GM06990 (cell line): ENCODE data around the gene STK16.
A peak's percentile ranks its signal among the peaks of the same experiment; 100 is the strongest.

Source experiments
- DNase-seq: peaks from one replicate; pipeline ENCODE4 v3.0.0-alpha.2; 2011; ENCODE audit not compliant: insufficient read length; ENCODE audit errors: extremely low read depth
- H3K27me3 ChIP-seq: replicated peaks from 2 replicates; pipeline ENCODE4 v1.6.0; 2011; ENCODE audit warnings: low read length; ENCODE audit not compliant: control insufficient read depth, insufficient read depth
- H3K36me3 ChIP-seq: 2 replicates; pipeline ENCODE4 v1.5.1; 2011; ENCODE audit warnings: low read length; ENCODE audit not compliant: control insufficient read depth, insufficient read depth
- H3K4me3 ChIP-seq: replicated peaks from 2 replicates; pipeline ENCODE4 v1.5.1; 2011; ENCODE audit warnings: low read depth, mild to moderate bottlenecking, control low read depth, low read length
- TF ChIP-seq, protein P1 (sequence below): IDR thresholded peaks from 2 replicates; pipeline ENCODE4 v1.5.1; 2011; ENCODE audit warnings: low read length, control low read depth, mild to moderate bottlenecking, inconsistent platforms; ENCODE audit not compliant: insufficient read depth, poor library complexity, severe bottlenecking

Gene STK16

DNA sequence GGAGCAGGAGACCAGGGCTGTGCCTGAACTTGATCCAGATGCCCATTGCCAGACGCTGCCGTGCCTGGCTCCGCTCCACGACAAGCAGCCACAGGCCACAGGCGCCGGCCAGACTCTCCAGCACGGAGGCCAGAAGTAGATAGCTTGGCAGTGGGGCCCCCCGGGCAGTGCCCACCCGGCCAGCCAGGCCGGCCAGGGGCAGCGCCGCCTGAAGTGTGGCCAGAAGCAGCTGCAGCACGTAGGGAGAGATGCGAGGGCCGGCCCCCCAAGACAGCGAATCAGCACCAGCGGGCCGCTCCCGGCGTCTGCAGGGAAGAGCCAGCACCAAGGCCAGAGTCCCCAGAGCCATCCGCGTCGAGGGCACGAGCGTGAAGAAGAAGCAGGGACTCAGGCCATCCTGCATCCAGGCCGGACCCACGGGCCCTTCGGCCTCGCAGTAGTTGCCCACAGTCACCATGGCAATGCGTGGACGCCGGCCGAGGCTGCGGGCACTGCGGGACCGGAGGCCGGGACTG lies 27.0 kb upstream of the STK16 start:
- no peak for DNase-seq
- peaks cover 12% of the 10 kb centered on the region for H3K36me3 ChIP-seq
- H3K4me3 ChIP-seq: peak overlapping the region; percentile 59

DNA sequence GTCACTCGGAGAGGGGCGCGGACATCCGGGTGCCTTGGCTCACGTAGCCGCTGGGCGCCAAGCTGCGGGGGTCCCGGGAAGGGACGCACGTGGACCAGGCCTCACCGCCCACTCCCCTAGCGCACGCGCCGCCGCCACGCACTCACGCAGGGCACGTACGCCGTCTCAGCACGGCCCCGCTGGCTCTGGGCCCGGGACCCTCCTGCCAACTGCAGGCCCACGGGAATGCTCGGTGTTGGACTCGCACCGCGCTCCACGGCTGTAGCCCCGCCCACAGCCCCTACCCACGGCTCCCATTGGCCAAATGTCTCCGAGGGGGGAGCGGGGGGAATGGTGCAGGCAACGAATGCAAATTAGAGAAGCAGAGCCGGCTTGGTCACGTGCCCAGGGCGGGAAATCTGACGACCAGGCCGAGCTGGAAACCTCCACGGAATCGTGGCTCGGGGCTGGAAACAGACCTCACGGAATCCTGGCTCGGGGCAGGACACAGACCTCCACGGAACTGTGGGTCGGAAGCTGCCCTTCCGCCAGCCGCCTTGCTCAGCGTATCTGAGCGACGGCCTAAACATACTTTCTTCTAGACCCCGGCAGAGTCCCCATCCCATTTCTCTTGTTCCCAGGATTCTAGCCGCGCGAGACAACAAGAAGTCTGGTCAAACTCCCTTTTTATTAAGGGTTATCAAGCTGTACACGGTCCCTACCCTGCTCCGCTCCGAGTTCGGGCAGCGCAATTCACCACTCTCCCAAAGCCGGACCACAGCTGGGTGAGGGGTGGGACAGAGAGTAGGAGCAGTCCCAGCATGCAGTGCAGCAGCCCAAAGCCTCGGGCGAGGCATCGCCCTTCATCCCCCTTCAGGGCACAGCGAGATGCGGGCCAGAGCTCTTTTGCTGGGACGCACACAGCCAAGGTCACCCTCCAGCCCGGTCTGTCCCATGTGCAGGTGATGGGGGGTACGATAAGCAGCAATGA lies 26.3 kb upstream of the STK16 start, which contains the start of gene ABCB6:
TSS of gene ABCB6 (minus strand) at position 227 of the 970 bp plus-strand sequence. CDS start 285 bp downstream, outside the sequence.
- peak within 1 kb of the TSS; percentile 59 for H3K4me3 ChIP-seq
- TF ChIP-seq, protein P1, sequence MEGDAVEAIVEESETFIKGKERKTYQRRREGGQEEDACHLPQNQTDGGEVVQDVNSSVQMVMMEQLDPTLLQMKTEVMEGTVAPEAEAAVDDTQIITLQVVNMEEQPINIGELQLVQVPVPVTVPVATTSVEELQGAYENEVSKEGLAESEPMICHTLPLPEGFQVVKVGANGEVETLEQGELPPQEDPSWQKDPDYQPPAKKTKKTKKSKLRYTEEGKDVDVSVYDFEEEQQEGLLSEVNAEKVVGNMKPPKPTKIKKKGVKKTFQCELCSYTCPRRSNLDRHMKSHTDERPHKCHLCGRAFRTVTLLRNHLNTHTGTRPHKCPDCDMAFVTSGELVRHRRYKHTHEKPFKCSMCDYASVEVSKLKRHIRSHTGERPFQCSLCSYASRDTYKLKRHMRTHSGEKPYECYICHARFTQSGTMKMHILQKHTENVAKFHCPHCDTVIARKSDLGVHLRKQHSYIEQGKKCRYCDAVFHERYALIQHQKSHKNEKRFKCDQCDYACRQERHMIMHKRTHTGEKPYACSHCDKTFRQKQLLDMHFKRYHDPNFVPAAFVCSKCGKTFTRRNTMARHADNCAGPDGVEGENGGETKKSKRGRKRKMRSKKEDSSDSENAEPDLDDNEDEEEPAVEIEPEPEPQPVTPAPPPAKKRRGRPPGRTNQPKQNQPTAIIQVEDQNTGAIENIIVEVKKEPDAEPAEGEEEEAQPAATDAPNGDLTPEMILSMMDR: no peak
- peak; percentile 88 for DNase-seq
- H3K27me3 ChIP-seq: no peaks in the 10 kb centered on the region
- H3K36me3 ChIP-seq: peaks cover 18% of the 10 kb centered on the region

More for the DNA sequence above, 27.0 kb upstream of the STK16 start:
- H3K27me3 ChIP-seq: no peaks in the 10 kb centered on the region
- TF ChIP-seq, protein P1: no peak

DNA sequence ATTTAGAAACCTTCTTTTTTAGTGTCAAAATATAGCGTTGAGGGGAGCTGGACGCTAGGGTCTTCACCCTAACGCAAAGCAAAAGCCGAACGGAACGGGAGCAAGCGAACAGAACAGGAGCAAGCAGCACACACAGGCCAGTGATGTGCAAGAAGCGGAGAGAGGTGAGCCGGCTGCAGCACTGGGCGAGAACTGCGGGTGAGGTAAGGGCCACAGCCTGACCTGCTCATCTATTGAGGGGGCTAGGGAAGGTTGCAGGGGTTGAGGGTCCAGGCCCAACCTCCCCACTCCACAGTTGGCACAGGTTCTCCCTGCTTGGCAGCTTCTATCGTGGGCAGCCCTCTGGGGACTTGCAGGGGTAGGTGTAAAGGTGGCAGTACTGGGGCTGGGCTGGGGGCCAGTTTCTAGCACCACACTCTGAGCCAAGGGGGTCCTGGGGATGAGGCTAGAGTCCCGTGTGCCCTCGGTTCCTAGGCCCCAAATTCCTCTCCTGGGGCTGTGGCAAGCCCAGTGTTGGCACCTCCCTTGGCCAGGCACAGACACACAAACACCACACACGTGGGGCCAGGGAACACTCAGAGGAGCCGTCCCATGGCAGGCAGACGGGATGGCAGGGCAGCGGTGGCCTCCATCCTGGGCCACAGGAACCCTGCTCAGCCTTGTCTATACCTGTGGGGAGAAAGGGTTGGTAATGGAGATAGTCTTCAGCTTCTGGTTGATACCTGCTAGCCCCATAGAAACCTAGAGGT lies 25.3 kb upstream of the STK16 start:
- no peak overlapping the region for H3K4me3 ChIP-seq
- TF ChIP-seq, protein P1: no peak
- no peak for DNase-seq

DNA sequence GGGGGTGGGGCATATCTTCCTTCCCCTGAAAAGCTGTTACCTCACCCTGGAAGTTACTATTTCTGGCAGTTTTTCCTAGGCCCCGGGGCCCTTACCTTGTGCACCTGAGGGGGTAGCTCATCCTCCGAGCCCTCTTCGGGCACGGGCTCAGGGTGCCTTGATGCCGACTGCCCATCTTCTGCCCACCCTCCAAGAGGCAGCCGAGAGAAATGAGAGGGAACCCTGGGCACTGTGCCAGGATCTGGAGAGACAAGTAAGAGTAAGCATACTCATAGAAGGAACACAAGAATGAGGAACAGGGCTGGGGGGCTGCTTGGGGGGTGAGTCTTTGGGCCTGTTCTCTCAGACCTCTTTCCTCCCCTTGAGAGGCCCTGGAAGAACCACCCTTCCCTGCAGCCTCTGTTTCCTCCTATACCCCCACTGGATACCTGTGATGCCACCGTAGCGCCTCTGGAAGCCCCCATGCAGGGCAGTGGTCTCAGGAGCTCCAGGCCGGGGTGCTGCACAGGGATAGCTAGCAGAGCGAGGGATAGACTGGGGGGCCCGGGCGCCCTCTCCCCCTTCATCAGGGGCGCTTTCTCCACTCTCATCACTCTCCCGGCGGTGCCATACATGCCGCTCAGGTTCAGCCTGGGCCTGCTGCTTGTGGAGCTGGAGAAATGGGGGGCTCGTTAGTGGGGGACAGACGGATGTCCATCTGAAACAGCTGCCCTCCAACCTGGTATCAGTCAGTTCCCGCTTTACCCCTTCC lies 24.5 kb upstream of the STK16 start:
- Histone ChIP-seq H3K36me3 (peaks cover 30% of the 10 kb centered on the region), H3K4me3 (no peak overlapping the region), H3K27me3 (no peaks in the 10 kb centered on the region)
- no peak for DNase-seq
- TF ChIP-seq, protein P1: no peak

More for the DNA sequence above, 25.3 kb upstream of the STK16 start:
- no peaks in the 10 kb centered on the region for H3K27me3 ChIP-seq
- H3K36me3 ChIP-seq: peaks cover 26% of the 10 kb centered on the region

DNA sequence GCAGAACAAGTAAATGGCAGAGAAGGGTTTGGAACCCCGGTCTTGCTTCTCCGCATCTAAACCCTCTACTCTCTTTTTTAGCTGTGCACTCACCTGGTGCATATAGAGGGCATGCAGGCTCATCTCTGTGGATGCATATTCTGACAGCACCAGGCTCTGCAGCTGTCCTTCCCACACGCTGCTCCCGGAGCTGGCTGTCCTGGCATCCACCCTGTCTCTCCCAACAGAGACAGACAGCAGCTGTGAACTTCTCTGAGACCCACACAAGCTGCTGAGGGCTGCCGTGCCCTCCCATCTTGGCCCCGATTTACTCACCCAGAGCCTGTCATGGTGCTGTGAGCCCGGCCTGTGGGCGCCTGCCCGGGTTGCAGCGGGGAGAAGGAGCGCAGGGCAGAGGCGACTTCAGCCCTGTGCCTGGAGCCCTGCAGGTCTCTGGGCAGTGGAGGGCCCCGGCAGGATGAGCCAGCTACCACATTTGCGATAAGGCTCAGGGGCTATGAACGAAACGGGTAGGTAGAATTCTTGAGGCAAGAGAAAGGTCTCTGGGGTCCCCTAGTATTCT lies 23.2 kb upstream of the STK16 start:
- no peak for DNase-seq
- Histone ChIP-seq H3K4me3 (no peak overlapping the region), H3K36me3 (peaks cover 30% of the 10 kb centered on the region), H3K27me3 (no peaks in the 10 kb centered on the region)
- TF ChIP-seq, protein P1: no peak
